HCT116 (cell line): Measurements from ENCODE around the gene DAPK3. TPM values are rescaled to one million over a fixed set of nuclear protein-coding genes. Genes with fewer than 3 reads are reported as not detected.

Experiments used
- ATAC-seq: fragments of 200-7000 bp; cut with Tn5 transposase; 2 replicates; pipeline ENCODE4 v1.9.1; 2020; ENCODE audit warnings: mild to moderate bottlenecking, moderate library complexity
- BruUV-seq: library from RNA; stranded (reverse); fragments of 400-500 nt; replicated peaks from 2 replicates; lab custom pipeline; 2021; lab: Mats Ljungman, UMichigan
- CTCF ChIA-PET: fragments of 300-600 bp; sonication (Branson Sonifier 250); formaldehyde crosslinking; loops from one replicate; lab custom pipeline; 2021; ENCODE audit warnings: antibody characterized with exemption; lab: Charles Lee
- POLR2A ChIA-PET: fragments of 300-600, 350-600 bp; sonication (Branson Sonifier 250); formaldehyde crosslinking; loops from one replicate; lab custom pipeline; 2021; ENCODE audit warnings: antibody characterized with exemption; lab: Charles Lee
- RAD21 ChIA-PET, 2 experiments: fragments of 300-600 bp; sonication (Branson Sonifier 250); formaldehyde crosslinking; loops; one replicate each; lab custom pipeline; 2023; ENCODE audit warnings: low total read pairs in 2 of 2; ENCODE audit not compliant: uncharacterized antibody in 2 of 2, unreplicated experiment in 2 of 2, low non-redundant PET in 1 of 2; lab: Charles Lee
- DNase-seq: peaks from one replicate; pipeline ENCODE4 v3.0.0-alpha.2; 2010; ENCODE audit warnings: low read depth, low spot score
- H2AFZ ChIP-seq: fragments of 200-600 bp; shearing (Covaris generic), sonication (generic); 2 replicates; pipeline ENCODE4 v1.6.1; 2017; ENCODE audit warnings: low read depth, mixed run types, mixed read lengths, antibody characterized with exemption, low read length; ENCODE audit not compliant: poor library complexity, severe bottlenecking
- H3K27ac ChIP-seq: 2 replicates; pipeline ENCODE4 v1.5.1; 2012; ENCODE audit warnings: low read depth, low read length
- H3K27me3 ChIP-seq: fragments of 200-600 bp; sonication (generic); 2 replicates; pipeline ENCODE4 v1.6.1; 2016; ENCODE audit warnings: mixed run types, low read length, mixed read lengths; ENCODE audit not compliant: insufficient read depth
- H3K36me3 ChIP-seq, 2 experiments: fragments of 200-500 bp in 1 of 2; fragments of 200-600 bp in 1 of 2; sonication (Bioruptor generic) in 1 of 2; sonication (generic) in 1 of 2; 2 replicates each; pipeline versions ENCODE4 v1.5.1 to v1.6.1; 2014 to 2016; ENCODE audit warnings: low read length in 2 of 2, inconsistent platforms in 1 of 2, mixed read lengths in 1 of 2, mixed run types in 1 of 2; ENCODE audit not compliant: insufficient read depth in 2 of 2, control insufficient read depth in 1 of 2
- H3K4me1 ChIP-seq, 2 experiments: fragments of 200-600 bp in 1 of 2; sonication (generic) in 1 of 2; 2 replicates each; pipeline versions ENCODE4 v1.5.1 to v1.6.1; 2012 to 2017; ENCODE audit warnings: low read length in 2 of 2, inconsistent platforms in 1 of 2, mild to moderate bottlenecking in 1 of 2, mixed read lengths in 1 of 2, mixed run types in 1 of 2, moderate library complexity in 1 of 2; ENCODE audit not compliant: insufficient read depth in 2 of 2, control insufficient read depth in 1 of 2
- H3K4me2 ChIP-seq: fragments of 200-600 bp; sonication (generic); 2 replicates; pipeline ENCODE4 v1.6.1; 2017; ENCODE audit warnings: mixed run types, low read length, mixed read lengths
- H3K4me3 ChIP-seq, 2 experiments: fragments of 200-600 bp in 1 of 2; sonication (generic) in 1 of 2; replicated peaks in 1 of 2; 2 replicates each; pipeline ENCODE4 v1.5.1; 2011 to 2016; ENCODE audit warnings: low read length in 2 of 2, control low read depth in 1 of 2, low read depth in 1 of 2, mild to moderate bottlenecking in 1 of 2, mixed read lengths in 1 of 2, mixed run types in 1 of 2
- H3K79me2 ChIP-seq: fragments of 200-600 bp; sonication (generic); 2 replicates; pipeline ENCODE4 v1.6.1; 2017; ENCODE audit warnings: mild to moderate bottlenecking, mixed run types, low read length, moderate library complexity, mixed read lengths; ENCODE audit not compliant: insufficient read depth
- H3K9ac ChIP-seq: fragments of 200-600 bp; sonication (generic); 2 replicates; pipeline ENCODE4 v1.6.1; 2016; ENCODE audit warnings: low read length, mixed read lengths
- H3K9me2 ChIP-seq: fragments of 200-600 bp; sonication (generic), shearing (Covaris generic); 2 replicates; pipeline ENCODE4 v1.6.1; 2017; ENCODE audit warnings: mixed run types, mild to moderate bottlenecking, moderate library complexity; ENCODE audit not compliant: insufficient read depth
- H3K9me3 ChIP-seq, 2 experiments: fragments of 200-500 bp in 1 of 2; fragments of 200-600 bp in 1 of 2; sonication (Bioruptor generic) in 1 of 2; sonication (generic) in 1 of 2; 2 replicates each; pipeline ENCODE4 v1.6.1; 2014 to 2017; ENCODE audit warnings: low read length in 2 of 2, mixed read lengths in 2 of 2, inconsistent platforms in 1 of 2, low read depth in 1 of 2, mild to moderate bottlenecking in 1 of 2, mixed run types in 1 of 2, moderate library complexity in 1 of 2; ENCODE audit not compliant: control insufficient read depth in 1 of 2, insufficient read depth in 1 of 2
- H4K20me1 ChIP-seq: fragments of 200-600 bp; sonication (generic), shearing (Covaris generic); 2 replicates; pipeline ENCODE4 v1.6.1; 2017; ENCODE audit warnings: mixed run types, mild to moderate bottlenecking, moderate library complexity; ENCODE audit not compliant: insufficient read depth
- ATF3 ChIP-seq: IDR thresholded peaks from 2 replicates; pipeline ENCODE4 v1.6.1; 2012
- CEBPB ChIP-seq: IDR thresholded peaks from 2 replicates; pipeline ENCODE4 v1.6.1; 2012; ENCODE audit warnings: low read depth
- CTCF ChIP-seq, 3 experiments: fragments of 200-600 bp in 1 of 3; sonication (generic) in 1 of 3; IDR thresholded peaks in 2 of 3; conservative IDR thresholded peaks in 1 of 3; 2 replicates each; pipeline ENCODE4 v1.5.1; 2012 to 2017; ENCODE audit warnings: low read depth in 2 of 3, low read length in 2 of 3, antibody characterized with exemption in 1 of 3, borderline replicate concordance in 1 of 3, control low read depth in 1 of 3, mild to moderate bottlenecking in 1 of 3, mixed read lengths in 1 of 3, mixed run types in 1 of 3, moderate library complexity in 1 of 3; ENCODE audit not compliant: insufficient read depth in 1 of 3
- EGR1 ChIP-seq: IDR thresholded peaks from 2 replicates; pipeline ENCODE4 v1.6.1; 2012; ENCODE audit warnings: low read depth
- ELF1 ChIP-seq: IDR thresholded peaks from 2 replicates; pipeline ENCODE4 v1.6.1; 2012; ENCODE audit warnings: low read depth, borderline replicate concordance
- EZH2 ChIP-seq: fragments of 200-600 bp; sonication (generic); IDR thresholded peaks from 2 replicates; pipeline ENCODE4 v1.6.1; 2017; ENCODE audit warnings: antibody characterized with exemption, mixed run types
- EZH2phosphoT487 ChIP-seq: fragments of 200-600 bp; IDR thresholded peaks from 2 replicates; pipeline ENCODE4 v1.6.1; 2018; ENCODE audit warnings: antibody characterized with exemption, borderline replicate concordance
- JUND ChIP-seq: IDR thresholded peaks from 2 replicates; pipeline ENCODE4 v1.6.1; 2012
- MAX ChIP-seq: IDR thresholded peaks from 2 replicates; pipeline ENCODE4 v1.6.1; 2012
- POLR2A ChIP-seq: IDR thresholded peaks from 2 replicates; pipeline ENCODE4 v1.7.0; 2011; ENCODE audit warnings: borderline replicate concordance; ENCODE audit not compliant: insufficient read depth, insufficient read length; ENCODE audit errors: extremely low read depth
- POLR2AphosphoS5 ChIP-seq: IDR thresholded peaks from 2 replicates; pipeline ENCODE4 v1.6.1; 2011; ENCODE audit warnings: mild to moderate bottlenecking, low read depth, low read length, moderate library complexity
- RAD21 ChIP-seq: IDR thresholded peaks from 2 replicates; pipeline ENCODE4 v1.6.1; 2012; ENCODE audit warnings: low read depth, mild to moderate bottlenecking
- SRF ChIP-seq: IDR thresholded peaks from 2 replicates; pipeline ENCODE4 v1.6.1; 2012; ENCODE audit warnings: low read depth
- TCF7L2 ChIP-seq: IDR thresholded peaks from 2 replicates; pipeline ENCODE4 v1.7.0; 2011; ENCODE audit warnings: borderline replicate concordance, inconsistent platforms; ENCODE audit not compliant: insufficient read depth, insufficient read length; ENCODE audit errors: extremely low read depth
- ZBTB33 ChIP-seq: IDR thresholded peaks from 2 replicates; pipeline ENCODE4 v1.6.1; 2011; ENCODE audit warnings: mild to moderate bottlenecking, low read length, moderate library complexity; ENCODE audit not compliant: insufficient replicate concordance; ENCODE audit errors: extremely low read depth
- ZNF274 ChIP-seq: fragments of 200-500 bp; sonication (Bioruptor generic); IDR thresholded peaks from 2 replicates; pipeline ENCODE4 v1.6.1; 2014; ENCODE audit warnings: mild to moderate bottlenecking, low read depth, low read length, inconsistent platforms
- intact Hi-C: fragments of 100-400 bp; cut with micrococcal nuclease; formaldehyde crosslinking; loops from 2 replicates; pipeline ENCODE4 v1.10.0; 2022
- total RNA-seq: library from RNA; stranded (reverse); gene quantifications from one replicate; pipeline ENCODE4 v1.2.1, GENCODE V29; 2021; ENCODE audit not compliant: unreplicated experiment

The DAPK3 gene
- total RNA-seq, 1 experiment from 2014 or later = 54.8 TPM

GRCh38 chr19:3995607-3996006 is 24.7 kb upstream of the DAPK3 start:
- H3K27ac ChIP-seq = no peak overlapping the region
- TF ChIP-seq POLR2A = no peak
- no peak for TF ChIP-seq ATF3
- TF ChIP-seq ZNF274 = no peak
- TF ChIP-seq EGR1 = no peak
- no peak for TF ChIP-seq MAX
- TF ChIP-seq SRF = no peak
- no peak for TF ChIP-seq RAD21
- TF ChIP-seq TCF7L2 = no peak
- no peak for TF ChIP-seq EZH2phosphoT487
- no peak for TF ChIP-seq EZH2
- no peak for TF ChIP-seq CTCF (IDR thresholded peaks at IDR 0.05 in 2 of 3, conservative IDR thresholded peaks at IDR 0.05 in 1 of 3; ENCODE audit: borderline replicate concordance in 1 of 3, insufficient read depth in 1 of 3, low read depth in 2 of 3, low read length in 2 of 3)
- no peak for TF ChIP-seq JUND
- no peak for TF ChIP-seq CEBPB
- TF ChIP-seq POLR2AphosphoS5 = no peak
- TF ChIP-seq ELF1 = no peak
- TF ChIP-seq ZBTB33 = no peak
- POLR2A ChIA-PET = no interaction called here

More at GRCh38 chr19:3995607-3996006, 24.7 kb upstream of the DAPK3 start:
- intact Hi-C loops = no loop called here
- Histone ChIP-seq H3K9me2 (no peaks in the 10 kb centered on the region), H3K36me3 (no peaks in the 10 kb centered on the region), H2AFZ (no peak overlapping the region), H3K4me3 (no peak overlapping the region), H3K4me2 (no peak overlapping the region), H3K27me3 (no peaks in the 10 kb centered on the region), H3K9ac (no peak overlapping the region), H3K79me2 (no peaks in the 10 kb centered on the region), H3K4me1 (peaks cover 3 to 7% of the 10 kb centered on the region in 2 experiments; a peak in 1 of 4 replicates), H3K9me3 (no peaks in the 10 kb centered on the region), H4K20me1 (no peaks in the 10 kb centered on the region)
- DNase-seq = no peak
- ATAC-seq = no peak
- RAD21 ChIA-PET = no interaction called here
- CTCF ChIA-PET = interaction anchor here (1.5 kb wide), 1 partner anchor 11 kb away, joined by 5 read pairs; no protein-coding TSS in a partner anchor
- BruUV-seq = no TSS peak
